IMR-90 (cell line): ENCODE measurements around the gene UTP11. TPM values are rescaled to one million over a fixed set of nuclear protein-coding genes. Genes with fewer than 3 reads are reported as not detected.

Experiments
- CTCF ChIP-seq: conservative IDR thresholded peaks from 2 replicates; pipeline ENCODE4 v1.5.1; 2012; ENCODE audit warnings: mild to moderate bottlenecking, low read depth, low read length, improper control_type of control experiment
- polyA plus RNA-seq, 3 experiments: library from polyadenylated mRNA; depleted of rRNA; stranded (reverse); fragments of >200 nt; gene quantifications; 2 replicates each; pipeline ENCODE4 v1.2.3, GENCODE V29; 2012; ENCODE audit warnings: low replicate concordance in 1 of 3
- total RNA-seq: library from RNA; depleted of rRNA; stranded (reverse); fragments of >200 nt; gene quantifications from 2 replicates; pipeline ENCODE4 v1.2.3, GENCODE V29; 2012

The UTP11 gene
- total and polyA plus RNA-seq, 2 of the 4 experiments (the other 2 are of a cell fraction) = 22.0 to 27.8 TPM

DNA sequence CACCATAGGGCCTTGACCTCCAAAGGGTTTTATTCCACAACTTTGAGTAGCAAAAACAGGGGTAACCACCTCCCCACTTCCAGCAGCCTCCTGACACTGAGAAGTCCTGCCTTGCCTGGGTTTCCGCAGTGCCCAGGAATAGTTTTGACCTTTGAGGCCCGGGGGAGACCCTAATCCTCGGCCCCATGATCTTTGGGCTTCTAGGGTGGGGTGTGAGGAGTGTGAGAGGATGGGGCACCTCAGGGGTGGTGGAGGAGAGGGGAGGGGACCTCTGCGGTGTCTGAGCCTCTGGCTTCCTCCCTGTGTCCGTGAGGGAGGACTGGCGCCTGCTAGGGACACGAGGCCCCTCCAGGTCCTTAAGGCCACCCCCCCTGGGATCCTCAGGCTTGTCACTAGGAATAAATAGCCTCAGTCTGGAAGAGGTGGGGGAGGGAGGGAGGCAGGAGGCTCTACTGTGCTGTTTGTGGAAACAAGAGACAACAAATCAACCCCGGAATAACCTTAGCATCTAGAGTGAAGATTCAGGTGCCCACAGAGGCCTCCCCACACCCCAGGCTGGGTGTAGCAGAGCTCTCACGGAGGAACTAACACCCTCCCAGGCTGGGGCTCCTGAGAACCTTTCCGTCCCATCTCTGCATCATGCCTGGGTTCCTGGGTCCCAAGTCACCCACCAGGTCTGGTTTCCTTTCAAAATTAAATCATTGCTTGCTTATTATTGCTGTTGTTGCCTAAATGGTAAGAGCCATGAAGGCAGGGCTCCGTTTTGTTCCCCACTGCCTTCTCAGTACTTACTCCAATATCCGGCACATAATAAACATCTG is 6.3 kb upstream of the UTP11 start (continued):
- no peak for TF ChIP-seq CTCF
